Panc1 (cell line): Measurements from ENCODE around the gene STAB1. TPM values are rescaled to one million over a fixed set of nuclear protein-coding genes. Genes with fewer than 3 reads are reported as not detected.

ENCODE experiments used
- ATAC-seq: fragments of 200-7000 bp; cut with Tn5 transposase; 2 replicates; pipeline ENCODE4 v1.9.1; 2020; ENCODE audit warnings: mild to moderate bottlenecking, moderate library complexity
- BruUV-seq: library from RNA; stranded (reverse); fragments of 400-500 nt; replicated peaks from 2 replicates; lab custom pipeline; 2021; lab: Mats Ljungman, UMichigan
- CTCF ChIA-PET: fragments of 300-600 bp; sonication (Branson Sonifier 250); formaldehyde crosslinking; loops from one replicate; lab custom pipeline; 2022; ENCODE audit warnings: antibody characterized with exemption; lab: Charles Lee
- POLR2A ChIA-PET: fragments of 300-600 bp; sonication (Branson Sonifier 250); formaldehyde crosslinking; loops from one replicate; lab custom pipeline; 2022; ENCODE audit warnings: antibody characterized with exemption; lab: Charles Lee
- DNase-seq: peaks from one replicate; pipeline ENCODE4 v3.0.0-alpha.2; 2010; ENCODE audit warnings: low read depth, low spot score
- H3K27ac ChIP-seq: 2 replicates; pipeline ENCODE4 v1.5.1; 2011; ENCODE audit warnings: mild to moderate bottlenecking, low read length, inconsistent platforms
- H3K27me3 ChIP-seq: fragments of 200-500 bp; sonication (Bioruptor generic); 2 replicates; pipeline ENCODE4 v1.6.0; 2014; ENCODE audit warnings: low read length, inconsistent platforms; ENCODE audit not compliant: control insufficient read depth, insufficient read depth
- H3K36me3 ChIP-seq: fragments of 200-500 bp; sonication (Bioruptor generic); 2 replicates; pipeline ENCODE4 v1.5.1; 2014; ENCODE audit warnings: inconsistent platforms, mild to moderate bottlenecking, low read length, moderate library complexity; ENCODE audit not compliant: control insufficient read depth, insufficient read depth
- H3K4me1 ChIP-seq: 2 replicates; pipeline ENCODE4 v1.5.1; 2011; ENCODE audit warnings: inconsistent platforms, mild to moderate bottlenecking, low read length, moderate library complexity; ENCODE audit not compliant: control insufficient read depth, insufficient read depth
- H3K4me3 ChIP-seq, 2 experiments: 2 replicates each; pipeline ENCODE4 v1.5.1; 2011 to 2012; ENCODE audit warnings: low read depth in 2 of 2, low read length in 2 of 2, mild to moderate bottlenecking in 2 of 2, inconsistent platforms in 1 of 2, moderate library complexity in 1 of 2
- H3K9me3 ChIP-seq: fragments of 200-500 bp; sonication (Bioruptor generic); 2 replicates; pipeline ENCODE4 v1.5.1; 2014; ENCODE audit warnings: low read depth, mild to moderate bottlenecking, inconsistent platforms, low read length, moderate library complexity; ENCODE audit not compliant: control insufficient read depth, insufficient read depth
- POLR2AphosphoS5 ChIP-seq: IDR thresholded peaks from 2 replicates; pipeline ENCODE4 v1.6.1; 2012; ENCODE audit warnings: mild to moderate bottlenecking, low read depth, low read length, moderate library complexity
- REST ChIP-seq, 2 experiments: IDR thresholded peaks; 2 replicates each; pipeline ENCODE4 v1.6.1; 2011 to 2012; ENCODE audit warnings: low read depth in 2 of 2, control low read depth in 1 of 2, low read length in 1 of 2, mild to moderate bottlenecking in 1 of 2, moderate library complexity in 1 of 2; ENCODE audit not compliant: insufficient read depth in 1 of 2
- SIN3A ChIP-seq: IDR thresholded peaks from 2 replicates; pipeline ENCODE4 v1.6.1; 2012; ENCODE audit warnings: low read depth, mild to moderate bottlenecking, low read length, moderate library complexity, borderline replicate concordance; ENCODE audit not compliant: insufficient read depth
- TCF7L2 ChIP-seq: IDR thresholded peaks from 2 replicates; pipeline ENCODE4 v1.6.1; 2011; ENCODE audit warnings: mild to moderate bottlenecking, low read depth, low read length, inconsistent platforms
- in situ Hi-C: cut with HindIII; loops from 2 replicates; pipeline ENCODE4 v1.10.0; 2016; ENCODE audit warnings: low sequenced_read_pairs, low pct_unique_long_range_greater_than_20kb
- intact Hi-C: fragments of 100-400 bp; cut with micrococcal nuclease; formaldehyde crosslinking; loops from one replicate; pipeline ENCODE4 v1.10.0; 2022; ENCODE audit not compliant: unreplicated experiment
- total RNA-seq: library from RNA; stranded (reverse); gene quantifications from one replicate; pipeline ENCODE4 v1.2.1, GENCODE V29; 2021; ENCODE audit not compliant: unreplicated experiment

Gene STAB1
- total RNA-seq, 1 experiment from 2014 or later = 0.39 TPM

GRCh38 chr3:52536369-52537164 is 41.4 kb downstream of the STAB1 start, which contains the start of gene UQCC5:
Gene UQCC5 (plus strand): TSS chr3:52536605. CDS start chr3:52536756, 151 bp downstream.
- Histone ChIP-seq H3K27me3 (no peaks in the 10 kb centered on the region), H3K36me3 (no peaks in the 10 kb centered on the region; the same call in 1 of the 2 replicates), H3K9me3 (no peaks in the 10 kb centered on the region), H3K4me3 (peak within 1 kb of the TSS; percentile 90 to 94), H3K27ac (peak within 1 kb of the TSS; percentile 92), H3K4me1 (peaks cover 21% of the 10 kb centered on the region)
- ATAC-seq (peak; percentile 90), DNase-seq (peak; percentile 77)
- POLR2A ChIA-PET = interaction anchor here (0.7 kb wide), 1 partner anchor 9 kb away, joined by 3 read pairs; no protein-coding TSS in a partner anchor
- in situ Hi-C loops = no loop called here
- TF ChIP-seq REST (IDR thresholded peaks at IDR 0.05; ENCODE audit: insufficient read depth in 1 of 2, low read depth in 2 of 2, low read length in 1 of 2) = no peak
- peak; percentile 76; the same call in 1 of the 2 replicates for TF ChIP-seq SIN3A
- peak; percentile 93 for TF ChIP-seq POLR2AphosphoS5
- no TSS peak for BruUV-seq
- intact Hi-C loops = no loop called here
- CTCF ChIA-PET = no interaction called here

GRCh38 chr3:52537165-52537620 is 42.1 kb downstream of the STAB1 start:
- peaks cover 21% of the 10 kb centered on the region for H3K4me1 ChIP-seq
- ATAC-seq (no peak), DNase-seq (no peak)
- TF ChIP-seq TCF7L2 (no peak), REST (IDR thresholded peaks at IDR 0.05; ENCODE audit: insufficient read depth in 1 of 2, low read depth in 2 of 2, low read length in 1 of 2) (no peak)
- ChIA-PET POLR2A (no interaction called here), CTCF (no interaction called here)
- H3K36me3 ChIP-seq = no peaks in the 10 kb centered on the region; the same call in 1 of the 2 replicates
- H3K27ac ChIP-seq = peak overlapping the region; percentile 92
- BruUV-seq = no TSS peak
- no peaks in the 10 kb centered on the region for H3K9me3 ChIP-seq
- in situ Hi-C loops (no loop called here), intact Hi-C loops (no loop called here)
- peak overlapping the region; percentile 90 to 94 for H3K4me3 ChIP-seq
- H3K27me3 ChIP-seq = no peaks in the 10 kb centered on the region
